Measurements from ENCODE around the gene VWA1. TPM values are rescaled to one million over a fixed set of nuclear protein-coding genes. Genes with fewer than 3 reads are reported as not detected.

The VWA1 gene
- total and polyA plus RNA-seq, 4 donors: 18.3 to 81.3 (median 32.2) TPM

- Histone ChIP-seq H3K4me1 (ENCODE audit: control insufficient read depth in 4 of 4, insufficient read depth in 4 of 4, low read length in 3 of 4) (peaks cover 37 to 90% (median 74%) of the 10 kb centered on the region in 4 donors), H3K36me3 (ENCODE audit: control insufficient read depth in 4 of 4, insufficient read depth in 3 of 4, low read depth in 1 of 4, low read length in 3 of 4) (no peaks in the 10 kb centered on the region), H3K9ac (ENCODE audit: low read depth in 1 of 2, low read length in 2 of 2) (no peak overlapping the region), H3K27me3 (ENCODE audit: control insufficient read depth in 4 of 4, insufficient read depth in 4 of 4, low read length in 3 of 4) (no peaks in the 10 kb centered on the region), H3K27ac (ENCODE audit: low read depth in 1 of 2, low read length in 2 of 2) (peak overlapping the region; percentile 86 to 87), H3K4me3 (ENCODE audit: low read depth in 1 of 3, low read length in 3 of 3) (no peak overlapping the region), H3K9me3 (ENCODE audit: control insufficient read depth in 4 of 4, low read length in 3 of 4) (no peaks in the 10 kb centered on the region)
- WGBS: 50% methylated on average over 12 of the region's 12 CpGs
- TF ChIP-seq YY1 (IDR thresholded peaks at IDR 0.05): no peak
- no peak for TF ChIP-seq GABPA (IDR thresholded peaks at IDR 0.05 in 1 of 2, conservative IDR thresholded peaks at IDR 0.05 in 1 of 2)
- no peak for TF ChIP-seq RXRA (IDR thresholded peaks at IDR 0.05)
- no peak for DNase-seq (ENCODE audit: low spot score)
Measured at GRCh38 chr1:1433804-1434130, 1.7 kb upstream of the VWA1 start.

DNA sequence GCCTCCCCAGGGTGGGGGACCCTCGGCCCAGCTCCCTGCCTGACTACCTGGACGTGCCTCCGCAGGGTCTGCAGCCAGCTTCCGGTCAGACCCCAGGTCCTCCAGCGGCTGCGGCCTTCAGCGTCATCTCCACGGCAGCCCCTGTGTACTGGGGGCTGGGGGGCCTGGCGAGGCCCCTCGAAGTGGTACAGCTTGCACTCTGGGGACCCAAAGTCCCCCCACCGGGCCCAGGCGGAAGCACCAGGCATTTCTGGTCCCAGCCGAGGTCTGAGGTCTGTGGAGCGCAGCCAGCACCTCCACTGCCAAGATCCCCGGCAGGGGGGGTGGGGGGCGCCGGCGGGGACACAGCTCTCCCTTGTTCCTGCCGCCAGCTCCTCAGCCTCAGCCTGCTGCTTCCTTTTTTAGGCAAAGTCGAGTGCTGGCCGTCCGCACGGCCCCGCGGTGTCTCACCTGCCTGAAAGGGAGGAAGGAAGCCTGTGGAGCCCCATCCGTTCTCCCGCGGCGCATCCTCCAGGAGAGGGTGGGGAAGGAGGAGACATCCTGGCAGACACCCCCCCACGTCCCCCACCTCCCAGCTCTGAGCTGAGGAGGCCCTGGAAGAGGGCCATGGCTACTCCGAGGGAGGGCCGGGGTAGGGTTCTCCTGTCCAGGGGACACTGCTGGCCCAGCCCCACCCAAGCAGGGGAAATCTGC is 1.2 kb upstream of the VWA1 start:
- no peak overlapping the region for H3K9ac ChIP-seq (ENCODE audit: low read depth in 1 of 2, low read length in 2 of 2)
- WGBS: 55% methylated on average over 32 of the region's 32 CpGs

GRCh38 chr1:1434824-1435105 is 725 bp upstream of the VWA1 start:
- H3K4me1 ChIP-seq (ENCODE audit: control insufficient read depth in 4 of 4, insufficient read depth in 4 of 4, low read length in 3 of 4): peaks cover 43 to 90% (median 73%) of the 10 kb centered on the region in 4 donors
- H3K27ac ChIP-seq (ENCODE audit: low read depth in 1 of 2, low read length in 2 of 2): peak overlapping the region; percentile 86 to 87
- no peak overlapping the region for H3K4me3 ChIP-seq (ENCODE audit: low read depth in 1 of 3, low read length in 3 of 3)
- H3K9me3 ChIP-seq (ENCODE audit: control insufficient read depth in 4 of 4, low read length in 3 of 4): no peaks in the 10 kb centered on the region
- WGBS: 87% methylated on average over 4 of the region's 4 CpGs
- no peaks in the 10 kb centered on the region for H3K27me3 ChIP-seq (ENCODE audit: control insufficient read depth in 4 of 4, insufficient read depth in 4 of 4, low read length in 3 of 4)
- H3K9ac ChIP-seq (ENCODE audit: low read depth in 1 of 2, low read length in 2 of 2): no peak overlapping the region
- H3K36me3 ChIP-seq (ENCODE audit: control insufficient read depth in 4 of 4, insufficient read depth in 3 of 4, low read depth in 1 of 4, low read length in 3 of 4): peaks cover 0 to under 1% (median 0%) of the 10 kb centered on the region in 4 donors
- no peak for DNase-seq (ENCODE audit: low spot score)
- TF ChIP-seq TAF1 (conservative IDR thresholded peaks at IDR 0.05): no peak
- TF ChIP-seq EGR1 (IDR thresholded peaks at IDR 0.05; ENCODE audit: low read depth in 2 of 2): no peak
- TF ChIP-seq FOXA1 (IDR thresholded peaks at IDR 0.05): no peak
- TF ChIP-seq, protein P1, sequence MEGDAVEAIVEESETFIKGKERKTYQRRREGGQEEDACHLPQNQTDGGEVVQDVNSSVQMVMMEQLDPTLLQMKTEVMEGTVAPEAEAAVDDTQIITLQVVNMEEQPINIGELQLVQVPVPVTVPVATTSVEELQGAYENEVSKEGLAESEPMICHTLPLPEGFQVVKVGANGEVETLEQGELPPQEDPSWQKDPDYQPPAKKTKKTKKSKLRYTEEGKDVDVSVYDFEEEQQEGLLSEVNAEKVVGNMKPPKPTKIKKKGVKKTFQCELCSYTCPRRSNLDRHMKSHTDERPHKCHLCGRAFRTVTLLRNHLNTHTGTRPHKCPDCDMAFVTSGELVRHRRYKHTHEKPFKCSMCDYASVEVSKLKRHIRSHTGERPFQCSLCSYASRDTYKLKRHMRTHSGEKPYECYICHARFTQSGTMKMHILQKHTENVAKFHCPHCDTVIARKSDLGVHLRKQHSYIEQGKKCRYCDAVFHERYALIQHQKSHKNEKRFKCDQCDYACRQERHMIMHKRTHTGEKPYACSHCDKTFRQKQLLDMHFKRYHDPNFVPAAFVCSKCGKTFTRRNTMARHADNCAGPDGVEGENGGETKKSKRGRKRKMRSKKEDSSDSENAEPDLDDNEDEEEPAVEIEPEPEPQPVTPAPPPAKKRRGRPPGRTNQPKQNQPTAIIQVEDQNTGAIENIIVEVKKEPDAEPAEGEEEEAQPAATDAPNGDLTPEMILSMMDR (IDR thresholded peaks at IDR 0.05; ENCODE audit: low read depth, low read length, missing input control): no peak
- TF ChIP-seq GABPA (IDR thresholded peaks at IDR 0.05 in 1 of 2, conservative IDR thresholded peaks at IDR 0.05 in 1 of 2): no peak
- TF ChIP-seq HNF4A (conservative IDR thresholded peaks at IDR 0.05): no peak
- TF ChIP-seq REST (IDR thresholded peaks at IDR 0.05): no peak
- TF ChIP-seq JUND (IDR thresholded peaks at IDR 0.05): no peak
- no peak for TF ChIP-seq RAD21 (IDR thresholded peaks at IDR 0.05)
- TF ChIP-seq MAX (IDR thresholded peaks at IDR 0.05): no peak

More for the DNA sequence above, 1.2 kb upstream of the VWA1 start:
- peaks cover 43 to 94% (median 76%) of the 10 kb centered on the region in 4 donors for H3K4me1 ChIP-seq (ENCODE audit: control insufficient read depth in 4 of 4, insufficient read depth in 4 of 4, low read length in 3 of 4)
- H3K9me3 ChIP-seq (ENCODE audit: control insufficient read depth in 4 of 4, low read length in 3 of 4): no peaks in the 10 kb centered on the region
- TF ChIP-seq, protein P1 (IDR thresholded peaks at IDR 0.05; ENCODE audit: low read depth, low read length, missing input control): peak; percentile 2
- TF ChIP-seq NR2F2 (IDR thresholded peaks at IDR 0.05): peak; percentile 11
- TF ChIP-seq HNF4A (conservative IDR thresholded peaks at IDR 0.05): no peak
- no peak for TF ChIP-seq RXRA (IDR thresholded peaks at IDR 0.05)
- TF ChIP-seq FOXA1 (IDR thresholded peaks at IDR 0.05): no peak
- TF ChIP-seq GABPA (IDR thresholded peaks at IDR 0.05 in 1 of 2, conservative IDR thresholded peaks at IDR 0.05 in 1 of 2): no peak
- no peak for TF ChIP-seq FOXA2 (IDR thresholded peaks at IDR 0.05)
- TF ChIP-seq, protein P2, sequence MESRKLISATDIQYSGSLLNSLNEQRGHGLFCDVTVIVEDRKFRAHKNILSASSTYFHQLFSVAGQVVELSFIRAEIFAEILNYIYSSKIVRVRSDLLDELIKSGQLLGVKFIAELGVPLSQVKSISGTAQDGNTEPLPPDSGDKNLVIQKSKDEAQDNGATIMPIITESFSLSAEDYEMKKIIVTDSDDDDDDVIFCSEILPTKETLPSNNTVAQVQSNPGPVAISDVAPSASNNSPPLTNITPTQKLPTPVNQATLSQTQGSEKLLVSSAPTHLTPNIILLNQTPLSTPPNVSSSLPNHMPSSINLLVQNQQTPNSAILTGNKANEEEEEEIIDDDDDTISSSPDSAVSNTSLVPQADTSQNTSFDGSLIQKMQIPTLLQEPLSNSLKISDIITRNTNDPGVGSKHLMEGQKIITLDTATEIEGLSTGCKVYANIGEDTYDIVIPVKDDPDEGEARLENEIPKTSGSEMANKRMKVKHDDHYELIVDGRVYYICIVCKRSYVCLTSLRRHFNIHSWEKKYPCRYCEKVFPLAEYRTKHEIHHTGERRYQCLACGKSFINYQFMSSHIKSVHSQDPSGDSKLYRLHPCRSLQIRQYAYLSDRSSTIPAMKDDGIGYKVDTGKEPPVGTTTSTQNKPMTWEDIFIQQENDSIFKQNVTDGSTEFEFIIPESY (IDR thresholded peaks at IDR 0.05): no peak
- no peak for TF ChIP-seq HNF4G (IDR thresholded peaks at IDR 0.05)
- TF ChIP-seq JUND (IDR thresholded peaks at IDR 0.05): no peak
- TF ChIP-seq TAF1 (conservative IDR thresholded peaks at IDR 0.05): no peak
- H3K36me3 ChIP-seq (ENCODE audit: control insufficient read depth in 4 of 4, insufficient read depth in 3 of 4, low read depth in 1 of 4, low read length in 3 of 4): no peaks in the 10 kb centered on the region
- no peaks in the 10 kb centered on the region for H3K27me3 ChIP-seq (ENCODE audit: control insufficient read depth in 4 of 4, insufficient read depth in 4 of 4, low read length in 3 of 4)
- DNase-seq (ENCODE audit: low spot score): no peak
- peak overlapping the region; percentile 86 to 87 for H3K27ac ChIP-seq (ENCODE audit: low read depth in 1 of 2, low read length in 2 of 2)
- H3K4me3 ChIP-seq (ENCODE audit: low read depth in 1 of 3, low read length in 3 of 3): no peak overlapping the region

All from liver (tissue), 9 donors.